ENCODE results near the gene GJA3.
"Not testable (repeated sequence)": the region's sequence is repeated elsewhere in the genome, so short reads cannot be mapped to it uniquely, and the experiment has no call there.

Gene GJA3

GRCh38 chr13:20181188-20181587 lies 20.3 kb upstream of the GJA3 start:
- DNase-seq: no peak

- DNase-seq: no peak
Observed at GRCh38 chr13:20178156-20178555, 17.3 kb upstream of the GJA3 start.

DNA sequence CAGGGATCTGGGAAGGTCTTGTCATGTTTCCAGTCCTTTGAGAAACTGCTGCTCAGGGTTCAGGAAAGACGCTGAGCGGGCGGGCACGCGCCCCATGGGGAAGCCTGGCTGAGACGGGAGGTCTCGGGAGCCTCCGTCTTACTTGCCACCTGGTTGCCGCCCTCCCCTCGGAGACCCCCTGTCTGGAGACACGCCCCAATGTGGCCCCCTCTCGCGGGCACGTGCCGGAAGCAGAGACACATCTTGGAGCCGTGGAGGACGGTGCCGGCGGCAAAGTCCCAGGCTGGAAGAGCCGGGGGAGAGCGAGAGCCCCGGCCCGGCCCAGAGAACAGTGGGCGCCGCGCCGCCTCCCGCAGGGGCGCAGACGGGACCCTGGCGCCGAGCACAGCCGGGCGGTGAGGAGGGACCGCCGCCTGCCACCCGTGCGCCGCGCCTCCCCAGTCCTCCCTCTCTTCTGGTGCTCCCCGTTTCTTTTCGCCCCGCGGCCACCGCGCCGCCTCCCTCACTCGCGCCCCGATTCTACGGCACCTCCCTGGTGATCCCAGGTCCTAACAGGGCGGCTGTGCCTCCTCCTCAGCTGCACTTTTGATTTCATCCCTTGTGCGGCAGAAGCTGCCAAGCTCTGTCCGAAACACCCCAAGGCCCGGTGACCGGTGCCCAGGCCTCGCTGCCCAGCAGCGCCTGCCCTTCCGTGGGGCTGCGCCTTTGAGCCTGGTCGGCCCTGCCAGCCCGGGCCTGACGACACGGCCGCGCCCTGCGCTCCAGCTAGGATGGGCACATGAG lies 16.4 kb upstream of the GJA3 start:
- no peak for DNase-seq

GRCh38 chr13:20175907-20176652 lies 15.2 kb upstream of the GJA3 start:
- no peak for DNase-seq

DNA sequence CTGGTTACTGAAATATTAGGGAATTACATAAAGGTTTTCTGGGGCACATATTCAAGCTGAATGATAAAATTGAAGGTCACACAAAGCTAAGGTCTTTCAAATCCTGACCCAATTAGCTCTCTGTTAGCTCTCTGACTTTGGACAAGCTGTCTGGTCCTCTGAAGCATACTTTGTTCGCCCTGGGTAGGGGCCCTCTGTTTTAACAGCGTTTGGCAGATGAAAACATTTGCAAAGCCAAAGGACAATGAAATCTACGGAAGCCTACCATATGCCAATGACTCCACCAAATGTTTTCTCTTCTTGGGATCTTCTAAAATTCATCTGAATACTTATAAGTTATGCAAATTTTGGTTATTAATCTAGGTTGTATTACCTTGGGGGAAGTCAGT lies 14.5 kb upstream of the GJA3 start:
- DNase-seq: no peak

GRCh38 chr13:20174656-20175405 lies 14.0 kb upstream of the GJA3 start:
- DNase-seq: peak; percentile 80 to 82

GRCh38 chr13:20173116-20173746 lies 12.4 kb upstream of the GJA3 start:
- peak; percentile 37 to 41 for DNase-seq

DNA sequence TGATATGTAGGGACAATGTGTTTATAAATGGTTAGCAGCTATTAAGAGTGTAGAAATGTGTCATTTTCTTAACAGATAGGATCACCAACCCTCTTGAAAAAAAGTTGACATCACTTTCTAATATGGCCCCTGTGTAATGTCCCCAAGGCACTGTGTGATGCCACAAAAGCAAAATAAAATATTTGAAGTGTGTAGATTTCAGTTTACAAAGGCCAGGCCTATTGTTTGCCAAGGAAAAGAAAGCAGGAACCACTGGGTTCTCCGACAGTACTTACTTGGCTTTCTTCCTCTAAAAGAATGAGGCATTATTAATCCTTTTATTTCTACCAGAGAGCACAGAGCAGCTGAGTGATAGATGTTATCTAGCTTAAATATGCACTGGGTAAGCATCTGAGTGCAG lies 10.5 kb upstream of the GJA3 start:
- DNase-seq: no peak

GRCh38 chr13:20170921-20171320 lies 10.1 kb upstream of the GJA3 start:
- DNase-seq: no peak

DNA sequence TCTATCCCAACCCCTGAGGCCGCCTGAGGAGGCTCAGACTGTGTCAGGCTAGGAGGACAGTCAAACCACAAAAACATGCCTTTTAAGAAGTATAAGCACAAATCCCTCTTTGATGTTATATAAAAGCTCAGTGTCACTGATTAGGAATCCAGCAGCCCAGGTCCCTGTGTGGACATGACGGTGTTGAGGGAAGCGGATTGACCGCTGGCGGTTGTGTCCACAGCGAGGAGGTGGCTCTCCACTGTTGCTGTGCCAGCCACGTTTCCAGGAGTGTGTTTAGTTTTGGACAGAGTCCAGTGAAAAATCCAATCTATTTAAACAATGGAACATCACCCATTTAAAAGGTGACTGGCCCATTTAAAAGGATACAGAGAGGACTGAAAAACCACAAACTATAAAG lies 7.5 kb upstream of the GJA3 start:
- no peak for DNase-seq

- no peak for DNase-seq
Observed at GRCh38 chr13:20165417-20166257, 4.8 kb upstream of the GJA3 start.

DNA sequence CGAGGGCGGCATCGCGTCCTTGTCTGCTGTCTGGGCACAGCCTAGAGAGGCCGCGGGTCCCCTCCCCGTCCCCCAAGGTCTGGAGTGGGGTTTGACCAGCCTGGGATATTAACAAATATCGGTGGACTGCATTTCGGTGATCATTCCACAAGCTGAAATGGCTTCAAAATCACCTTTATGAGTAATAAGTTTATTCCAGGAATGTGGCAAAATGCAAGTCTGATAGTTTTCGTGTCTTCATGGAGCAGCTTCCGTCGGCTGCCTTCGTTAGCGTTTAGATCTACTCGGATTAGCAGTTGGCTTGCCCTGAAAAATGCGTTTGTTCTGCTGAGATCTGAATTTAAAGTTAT lies 1.1 kb upstream of the GJA3 start:
- DNase-seq: no peak

GRCh38 chr13:20161275-20161950 lies 561 bp upstream of the GJA3 start:
- DNase-seq: peak; percentile 61 to 74

DNA sequence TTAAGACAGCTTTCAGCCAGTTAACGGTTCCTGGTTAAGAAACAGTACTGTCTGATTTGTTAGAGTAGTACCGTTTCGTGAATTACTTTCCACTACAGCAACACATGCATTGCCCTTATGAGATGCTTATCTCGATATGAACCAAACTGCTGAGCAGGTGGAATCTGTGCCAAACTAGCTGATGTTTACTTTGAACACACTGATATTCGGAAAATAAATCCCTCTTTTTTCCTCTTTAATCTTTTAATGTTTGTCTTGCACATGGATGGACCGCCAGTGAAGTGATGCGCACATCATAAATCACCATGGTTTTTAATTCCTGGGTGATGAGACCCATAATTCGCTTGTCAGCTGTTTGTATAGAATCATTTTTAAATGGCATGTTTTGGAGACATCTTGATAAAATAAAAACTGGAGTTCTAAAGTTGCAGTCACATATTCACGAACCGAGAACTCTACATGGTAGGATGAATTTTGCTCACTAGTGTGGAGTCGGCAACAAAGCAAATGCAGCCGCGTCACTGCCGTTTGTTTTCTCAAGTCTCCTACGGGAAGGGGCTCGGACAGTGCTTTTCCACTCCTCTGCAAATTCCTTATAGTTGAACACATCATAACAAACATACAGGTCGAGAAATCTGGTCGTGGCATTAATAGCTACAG lies 1.1 kb downstream of the GJA3 start:
- DNase-seq: no peak

GRCh38 chr13:20157151-20157796 lies 3.6 kb downstream of the GJA3 start:
- no peak for DNase-seq

- no peak for DNase-seq
Observed at GRCh38 chr13:20156702-20157101, 4.2 kb downstream of the GJA3 start.

- not testable (repeated sequence) for DNase-seq
Observed at GRCh38 chr13:20153290-20153689, 7.6 kb downstream of the GJA3 start.

GRCh38 chr13:20151612-20152011 lies 9.2 kb downstream of the GJA3 start:
- no peak for DNase-seq

DNA sequence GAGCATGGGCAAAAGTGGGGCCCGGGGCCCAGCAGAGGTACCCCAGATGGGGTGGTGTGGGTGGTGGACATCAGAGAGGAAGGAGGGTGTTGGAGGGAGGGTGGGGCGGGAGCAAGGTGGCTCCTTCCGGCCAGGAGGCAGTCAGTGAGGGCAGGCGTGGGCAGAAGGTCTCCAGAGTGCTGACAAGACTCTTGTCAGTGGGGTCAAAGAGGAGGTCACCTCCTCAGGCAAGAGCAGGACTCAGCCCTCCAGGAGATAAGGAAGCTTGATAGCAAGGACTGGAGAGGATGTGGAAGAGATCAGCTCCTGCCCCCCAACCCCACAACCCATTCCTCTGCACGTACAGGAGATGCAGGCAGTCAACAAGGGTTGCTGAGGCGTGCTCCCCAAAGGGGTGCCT lies 9.8 kb downstream of the GJA3 start:
- no peak for DNase-seq

DNA sequence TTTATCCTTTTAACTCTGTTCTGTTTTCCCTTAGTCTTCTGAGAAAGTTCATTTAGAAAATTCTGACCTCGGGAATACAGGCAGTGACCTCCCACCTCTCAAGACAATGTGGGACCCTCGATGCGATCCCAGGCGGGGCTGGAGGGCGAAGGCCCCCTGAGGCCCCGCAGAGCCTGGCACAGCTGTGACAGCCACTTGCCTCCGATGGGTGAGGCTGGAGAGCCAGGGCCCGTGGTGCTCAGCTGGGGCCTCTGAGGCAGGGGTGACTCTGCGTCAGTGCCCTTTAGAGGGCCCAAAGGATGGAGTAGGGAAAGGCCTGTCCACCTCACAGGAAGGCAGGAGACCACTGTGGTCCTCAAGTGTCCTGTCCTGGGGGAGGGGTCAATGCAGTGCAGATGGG lies 10.3 kb downstream of the GJA3 start:
- no peak for DNase-seq

DNA sequence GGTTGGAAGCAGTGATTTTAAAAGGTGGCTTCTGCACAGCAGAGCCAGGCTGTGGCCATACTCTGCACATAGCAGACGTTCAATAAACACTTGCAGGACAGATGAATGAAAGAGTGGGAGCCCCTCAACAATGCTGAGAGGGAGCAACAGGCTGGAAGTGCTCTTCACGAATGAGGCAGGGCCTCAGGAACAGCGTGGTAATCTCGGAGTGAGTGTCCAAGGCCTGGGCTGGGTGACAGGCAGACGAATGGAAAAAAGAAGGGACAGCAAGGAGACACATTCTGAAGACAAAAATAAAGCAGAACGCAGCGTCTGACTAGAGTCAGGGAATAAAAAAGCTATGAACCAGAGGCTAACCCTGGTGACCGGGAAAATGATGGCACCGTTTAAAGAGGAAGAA lies 11.1 kb downstream of the GJA3 start:
- DNase-seq: no peak
